H1 (cell line): ENCODE data around the gene YWHAG. TPM values are rescaled to one million over a fixed set of nuclear protein-coding genes. Genes with fewer than 3 reads are reported as not detected.

ENCODE experiments used
- CTCF ChIA-PET: fragments of 300-600 bp; sonication (Branson Sonifier 250); formaldehyde crosslinking; loops from one replicate; lab custom pipeline; 2021; ENCODE audit not compliant: partially characterized antibody; lab: Charles Lee
- POLR2A ChIA-PET: fragments of 300-600 bp; sonication (Branson Sonifier 250); formaldehyde crosslinking; loops from one replicate; lab custom pipeline; 2021; ENCODE audit warnings: inconsistent platforms; ENCODE audit not compliant: partially characterized antibody; lab: Charles Lee
- DNase-seq, 2 experiments: peaks; one replicate each; pipeline versions ENCODE4 v3.0.0 to v3.0.0-alpha.2; 2010 to 2022; ENCODE audit warnings: low spot score in 2 of 2, low read depth in 1 of 2, mixed read lengths in 1 of 2
- FAIRE-seq: peaks from 2 replicates; lab custom pipeline; 2011; peaks lifted over from hg19 to GRCh38; lab: Jason Lieb, UNC
- H2AFZ ChIP-seq: 2 replicates; pipeline ENCODE4 v1.8.1; 2012; ENCODE audit warnings: low read length, inconsistent platforms
- H2AK5ac ChIP-seq: 2 replicates; pipeline ENCODE4 v1.6.1; 2013; ENCODE audit warnings: low read depth, low read length
- H2BK120ac ChIP-seq: replicated peaks from 2 replicates; pipeline ENCODE3; 2013; ENCODE audit warnings: low read depth, low read length, inconsistent platforms
- H2BK12ac ChIP-seq: 2 replicates; pipeline ENCODE4 v1.6.1; 2013; ENCODE audit warnings: low read depth, low read length
- H2BK15ac ChIP-seq: 2 replicates; pipeline ENCODE4 v1.6.1; 2013; ENCODE audit warnings: low read length
- H2BK20ac ChIP-seq: 2 replicates; pipeline ENCODE4 v1.6.1; 2013; ENCODE audit warnings: low read length
- H2BK5ac ChIP-seq: 2 replicates; pipeline ENCODE4 v1.6.1; 2013; ENCODE audit warnings: low read depth, low read length
- H3K14ac ChIP-seq: 2 replicates; pipeline ENCODE4 v1.6.1; 2013; ENCODE audit warnings: inconsistent platforms; ENCODE audit not compliant: insufficient read length
- H3K18ac ChIP-seq: 2 replicates; pipeline ENCODE4 v1.6.1; 2013; ENCODE audit warnings: low read length; ENCODE audit errors: extremely low read depth
- H3K23ac ChIP-seq: 2 replicates; pipeline ENCODE4 v1.6.1; 2013; ENCODE audit warnings: inconsistent platforms; ENCODE audit not compliant: insufficient read length
- H3K23me2 ChIP-seq: 2 replicates; pipeline ENCODE4 v1.6.1; 2013; ENCODE audit warnings: low read depth, low read length
- H3K27ac ChIP-seq: 2 replicates; pipeline ENCODE4 v1.6.1; 2011; ENCODE audit warnings: low read depth, low read length, inconsistent platforms
- H3K27me3 ChIP-seq, 4 experiments: replicated peaks in 1 of 4; 1 replicate in 1 of 4; 2 replicates in 3 of 4; pipeline versions ENCODE4 v1.6.1 to v1.8.1; 2011 to 2013; ENCODE audit warnings: low read length in 3 of 4, mild to moderate bottlenecking in 3 of 4, inconsistent platforms in 2 of 4, mixed read lengths in 2 of 4, moderate library complexity in 1 of 4; ENCODE audit not compliant: control insufficient read depth in 3 of 4, insufficient read depth in 3 of 4; ENCODE audit errors: extremely low read depth in 1 of 4
- H3K36me3 ChIP-seq, 4 experiments: 2 replicates each; pipeline versions ENCODE4 v1.6.1 to v1.8.1; 2011 to 2013; ENCODE audit warnings: mild to moderate bottlenecking in 4 of 4, low read length in 3 of 4, moderate library complexity in 2 of 4, control low read depth in 1 of 4, inconsistent platforms in 1 of 4; ENCODE audit not compliant: insufficient read depth in 4 of 4, control insufficient read depth in 2 of 4
- H3K4ac ChIP-seq: replicated peaks from 2 replicates; pipeline ENCODE3; 2013; ENCODE audit warnings: low read length, low read depth, mixed read lengths, inconsistent platforms; ENCODE audit not compliant: insufficient read length
- H3K4me1 ChIP-seq, 4 experiments: replicated peaks in 1 of 4; 1 replicate in 1 of 4; 2 replicates in 3 of 4; pipeline versions ENCODE4 v1.6.1 to v1.8.1; 2011 to 2013; ENCODE audit warnings: low read length in 3 of 4, inconsistent platforms in 2 of 4, mixed read lengths in 1 of 4; ENCODE audit not compliant: insufficient read depth in 4 of 4, control insufficient read depth in 3 of 4
- H3K4me2 ChIP-seq, 2 experiments: 2 replicates each; pipeline versions ENCODE4 v1.6.1 to v1.8.1; 2011 to 2013; ENCODE audit warnings: low read depth in 2 of 2, low read length in 2 of 2, control low read depth in 1 of 2, inconsistent platforms in 1 of 2, mild to moderate bottlenecking in 1 of 2; ENCODE audit not compliant: insufficient read depth in 1 of 2
- H3K4me3 ChIP-seq, 4 experiments: fragments of 200-600, 300-600 bp in 1 of 4; sonication (generic), shearing (Covaris generic), sonication (Bioruptor Twin) in 1 of 4; 2 replicates each; pipeline versions ENCODE4 v1.5.1 to v1.8.1; 2011 to 2016; ENCODE audit warnings: low read length in 4 of 4, low read depth in 3 of 4, control low read depth in 2 of 4, inconsistent platforms in 2 of 4, mild to moderate bottlenecking in 2 of 4, mixed read lengths in 1 of 4, moderate library complexity in 1 of 4; ENCODE audit not compliant: insufficient read depth in 2 of 4; ENCODE audit errors: extremely low read depth in 1 of 4
- H3K56ac ChIP-seq: replicated peaks from 2 replicates; pipeline ENCODE3; 2013; ENCODE audit warnings: low read depth, mild to moderate bottlenecking, mixed read lengths, low read length, inconsistent platforms; ENCODE audit not compliant: insufficient read length
- H3K79me1 ChIP-seq: 2 replicates; pipeline ENCODE4 v1.6.1; 2013; ENCODE audit warnings: low read depth, low read length, control low read depth
- H3K79me2 ChIP-seq, 2 experiments: 2 replicates each; pipeline versions ENCODE4 v1.6.1 to v1.8.1; 2012 to 2013; ENCODE audit warnings: low read length in 2 of 2, mild to moderate bottlenecking in 2 of 2, inconsistent platforms in 1 of 2; ENCODE audit not compliant: insufficient read depth in 2 of 2, control insufficient read depth in 1 of 2
- H3K9ac ChIP-seq, 4 experiments: replicated peaks in 1 of 4; 1 replicate in 1 of 4; 2 replicates in 3 of 4; pipeline versions ENCODE4 v1.6.1 to v1.8.1; 2011 to 2013; ENCODE audit warnings: low read depth in 3 of 4, low read length in 3 of 4, control low read depth in 2 of 4, mild to moderate bottlenecking in 2 of 4, moderate library complexity in 2 of 4, inconsistent platforms in 1 of 4; ENCODE audit errors: extremely low read depth in 1 of 4
- H3K9me3 ChIP-seq, 2 experiments: 2 replicates each; pipeline versions ENCODE4 v1.6.1 to v1.8.1; 2012 to 2013; ENCODE audit warnings: mild to moderate bottlenecking in 2 of 2, moderate library complexity in 2 of 2, control low read depth in 1 of 2, inconsistent platforms in 1 of 2, low read depth in 1 of 2, low read length in 1 of 2, mixed read lengths in 1 of 2; ENCODE audit not compliant: insufficient read depth in 2 of 2
- H4K20me1 ChIP-seq, 2 experiments: replicated peaks in 1 of 2; 2 replicates each; pipeline versions ENCODE3 to v1.8.1; 2011 to 2013; ENCODE audit warnings: inconsistent platforms in 2 of 2, low read length in 2 of 2, mild to moderate bottlenecking in 1 of 2; ENCODE audit not compliant: insufficient read depth in 2 of 2, control insufficient read depth in 1 of 2
- H4K5ac ChIP-seq: 2 replicates; pipeline ENCODE4 v1.6.1; 2013; ENCODE audit warnings: low read length, low read depth, mixed read lengths, inconsistent platforms; ENCODE audit not compliant: insufficient read length
- H4K8ac ChIP-seq: 2 replicates; pipeline ENCODE4 v1.8.0; 2013; ENCODE audit warnings: mild to moderate bottlenecking, moderate library complexity, low read length, inconsistent platforms; ENCODE audit not compliant: insufficient read depth; ENCODE audit errors: extremely low read depth
- H4K91ac ChIP-seq: replicated peaks from 2 replicates; pipeline ENCODE3; 2013; ENCODE audit warnings: low read length, mixed read lengths, inconsistent platforms; ENCODE audit not compliant: insufficient read length
- CHD1 ChIP-seq: IDR thresholded peaks from 2 replicates; pipeline ENCODE4 v1.6.1; 2012; ENCODE audit warnings: low read depth, low read length, improper control_type of control experiment
- CTBP2 ChIP-seq: IDR thresholded peaks from 2 replicates; pipeline ENCODE4 v1.7.0; 2011; ENCODE audit warnings: borderline replicate concordance, mild to moderate bottlenecking, moderate library complexity, mixed read lengths, low read length; ENCODE audit not compliant: insufficient read depth, insufficient read length
- GTF2F1 ChIP-seq: IDR thresholded peaks from 2 replicates; pipeline ENCODE4 v1.6.1; 2012; ENCODE audit warnings: low read depth, low read length, improper control_type of control experiment, borderline replicate concordance
- HDAC6 ChIP-seq: IDR thresholded peaks from one replicate; pipeline ENCODE4 v1.7.1; 2012; ENCODE audit warnings: low read depth, mild to moderate bottlenecking, inconsistent platforms, low read length, moderate library complexity
- KDM1A ChIP-seq: fragments of 200-600, 300-600 bp; sonication (generic); IDR thresholded peaks from 2 replicates; pipeline ENCODE4 v1.7.1; 2016; ENCODE audit warnings: mild to moderate bottlenecking, low read length, borderline replicate concordance
- NRF1 ChIP-seq: IDR thresholded peaks from 2 replicates; pipeline ENCODE4 v1.6.1; 2011; ENCODE audit warnings: mild to moderate bottlenecking, low read depth, low read length, improper control_type of control experiment
- POLR2A ChIP-seq, 2 experiments: IDR thresholded peaks; 1 replicate in 1 of 2; 2 replicates in 1 of 2; pipeline ENCODE4 v1.6.1; 2011; ENCODE audit warnings: low read depth in 2 of 2, low read length in 2 of 2, mild to moderate bottlenecking in 2 of 2; ENCODE audit errors: control extremely low read depth in 1 of 2
- RFX5 ChIP-seq: IDR thresholded peaks from 2 replicates; pipeline ENCODE4 v1.6.1; 2011; ENCODE audit warnings: low read depth, low read length, improper control_type of control experiment, borderline replicate concordance
- RXRA ChIP-seq: IDR thresholded peaks from 2 replicates; pipeline ENCODE4 v1.6.1; 2011; ENCODE audit warnings: low read depth, mild to moderate bottlenecking, low read length, moderate library complexity; ENCODE audit not compliant: insufficient read depth
- WGBS, 2 experiments: shearing (Covaris generic) in 1 of 2; methylation state at CpG; one replicate each; pipeline versions ENCODE4 v1.1.6 to v1.1.7; 2013 to 2015; ENCODE audit warnings: low lambda C conversion rate in 2 of 2, mixed read lengths in 2 of 2, inconsistent platforms in 1 of 2, low coverage in 1 of 2, missing lambda C conversion rate in 1 of 2; ENCODE audit not compliant: insufficient replicate concordance in 2 of 2, insufficient coverage in 1 of 2, insufficient read length in 1 of 2; ENCODE audit errors: extremely low coverage in 1 of 2, missing lambda C conversion rate in 1 of 2; 5-methylcytosine and 5-hydroxymethylcytosine counted together
- polyA plus RNA-seq, 7 experiments: library from polyadenylated mRNA; depleted of rRNA in 3 of 7; stranded (reverse) in 5 of 7; unstranded in 2 of 7; fragments of >200 nt in 5 of 7; fragments of 200-250 nt in 2 of 7; gene quantifications; 1 replicate in 5 of 7; 2 replicates in 1 of 7; 4 replicates in 1 of 7; pipeline versions ENCODE4 v1.2.1 to v1.2.3, GENCODE V29; 2011 to 2013; ENCODE audit warnings: missing spikeins in 2 of 7, mixed read lengths in 2 of 7
- total RNA-seq: library from RNA; stranded (reverse); fragmentation: NEBNext Ultra II Directional; extraction: Animal tissue kit (Norgen Biotek cat#: 25700); gene quantifications from 2 replicates; pipeline ENCODE4 v1.2.1, GENCODE V29; 2021
- TF ChIP-seq, protein P1 (sequence below), 3 experiments: IDR thresholded peaks; 1 replicate in 2 of 3; 2 replicates in 1 of 3; pipeline versions ENCODE4 v1.5.1 to v1.6.1; 2011; ENCODE audit warnings: low read length in 3 of 3, mild to moderate bottlenecking in 3 of 3, inconsistent platforms in 2 of 3, low read depth in 1 of 3, moderate library complexity in 1 of 3; ENCODE audit not compliant: insufficient read depth in 1 of 3; ENCODE audit errors: control extremely low read depth in 1 of 3

YWHAG gene
- total and polyA plus RNA-seq, 2 of the 8 experiments (the other 6 are each of a cell fraction or from before 2014, with no cell fraction given): 57.2 to 241 TPM

DNA sequence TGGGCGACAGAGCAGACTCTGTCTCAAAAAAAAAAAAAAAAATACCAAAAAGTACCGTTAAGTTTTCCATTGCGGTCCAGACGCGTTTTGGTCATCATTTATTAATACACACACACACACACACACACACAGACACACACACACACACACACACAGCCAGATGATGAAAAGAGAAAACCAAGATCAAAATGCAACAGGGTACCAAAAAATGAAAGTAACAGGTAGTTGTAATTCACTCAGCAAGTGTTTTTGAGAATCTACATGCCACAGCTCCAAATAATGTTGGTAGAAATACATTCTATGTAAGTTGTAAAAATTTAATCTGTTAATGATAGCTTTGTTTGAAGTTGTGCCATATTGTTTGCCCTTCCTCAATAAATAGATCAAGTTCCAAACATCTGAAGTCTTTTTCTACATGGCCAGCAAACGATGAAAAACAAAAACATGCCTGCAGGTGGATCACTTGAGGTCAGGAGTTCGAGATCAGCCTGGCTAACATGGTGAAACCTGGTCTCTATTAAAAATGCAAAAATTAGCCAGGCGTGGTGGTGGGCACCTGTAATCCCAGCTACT is 9.4 kb downstream of the YWHAG start:
- POLR2A ChIA-PET: interaction anchor here (0.7 to 14.3 kb wide), 7 partner anchors 8 to 30 kb away, joined by 3 to 249 read pairs (median 4); partner anchors contain the start of gene YWHAG
- H2AFZ ChIP-seq: no peak overlapping the region
- no peak overlapping the region for H3K4ac ChIP-seq
- H2BK15ac ChIP-seq: no peak overlapping the region
- H3K9ac ChIP-seq: no peak overlapping the region
- H2BK12ac ChIP-seq: no peak overlapping the region
- no peaks in the 10 kb centered on the region; a peak in 1 of 7 replicates for H3K4me1 ChIP-seq
- peaks cover 59 to 99% of the 10 kb centered on the region in 2 experiments for H3K79me2 ChIP-seq
- H3K9me3 ChIP-seq: no peaks in the 10 kb centered on the region
- no peak overlapping the region for H3K27ac ChIP-seq
- H3K4me3 ChIP-seq: no peak overlapping the region
- WGBS, 2 experiments: 91% methylated on average over 8 of the region's 8 CpGs; no CpG with 5 or more reads in 1 of the 2 experiments
- no peak overlapping the region for H2BK5ac ChIP-seq
- H3K23me2 ChIP-seq: no peaks in the 10 kb centered on the region
- no peak overlapping the region for H3K56ac ChIP-seq
- no peak overlapping the region for H2BK20ac ChIP-seq
- CTCF ChIA-PET: interaction anchor here (0.7 to 1.6 kb wide), 3 partner anchors 12 to 149 kb away, joined by 3 to 10 read pairs (median 4); no protein-coding TSS in a partner anchor
- H3K4me2 ChIP-seq: no peak overlapping the region
- no peak overlapping the region for H2AK5ac ChIP-seq
- H2BK120ac ChIP-seq: no peak overlapping the region
- H3K27me3 ChIP-seq: no peaks in the 10 kb centered on the region
- peaks cover 10% of the 10 kb centered on the region for H3K79me1 ChIP-seq
- TF ChIP-seq NRF1 (no peak), HDAC6 (no peak), KDM1A (no peak), CHD1 (no peak), CTBP2 (no peak), RXRA (no peak), RFX5 (no peak), GTF2F1 (no peak), POLR2A (IDR thresholded peaks at IDR 0.05; ENCODE audit: control extremely low read depth in 1 of 2, low read depth in 2 of 2, low read length in 2 of 2) (no peak)
- TF ChIP-seq, protein P1, sequence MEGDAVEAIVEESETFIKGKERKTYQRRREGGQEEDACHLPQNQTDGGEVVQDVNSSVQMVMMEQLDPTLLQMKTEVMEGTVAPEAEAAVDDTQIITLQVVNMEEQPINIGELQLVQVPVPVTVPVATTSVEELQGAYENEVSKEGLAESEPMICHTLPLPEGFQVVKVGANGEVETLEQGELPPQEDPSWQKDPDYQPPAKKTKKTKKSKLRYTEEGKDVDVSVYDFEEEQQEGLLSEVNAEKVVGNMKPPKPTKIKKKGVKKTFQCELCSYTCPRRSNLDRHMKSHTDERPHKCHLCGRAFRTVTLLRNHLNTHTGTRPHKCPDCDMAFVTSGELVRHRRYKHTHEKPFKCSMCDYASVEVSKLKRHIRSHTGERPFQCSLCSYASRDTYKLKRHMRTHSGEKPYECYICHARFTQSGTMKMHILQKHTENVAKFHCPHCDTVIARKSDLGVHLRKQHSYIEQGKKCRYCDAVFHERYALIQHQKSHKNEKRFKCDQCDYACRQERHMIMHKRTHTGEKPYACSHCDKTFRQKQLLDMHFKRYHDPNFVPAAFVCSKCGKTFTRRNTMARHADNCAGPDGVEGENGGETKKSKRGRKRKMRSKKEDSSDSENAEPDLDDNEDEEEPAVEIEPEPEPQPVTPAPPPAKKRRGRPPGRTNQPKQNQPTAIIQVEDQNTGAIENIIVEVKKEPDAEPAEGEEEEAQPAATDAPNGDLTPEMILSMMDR (IDR thresholded peaks at IDR 0.05; ENCODE audit: control extremely low read depth in 1 of 3, insufficient read depth in 1 of 3, low read depth in 1 of 3, low read length in 3 of 3): no peak
- no peak overlapping the region for H4K5ac ChIP-seq
- no peak overlapping the region for H3K14ac ChIP-seq
- no peak overlapping the region for H3K23ac ChIP-seq
- H4K20me1 ChIP-seq: peaks cover 38 to 44% of the 10 kb centered on the region in 2 experiments
- H3K18ac ChIP-seq: no peak overlapping the region
- DNase-seq (no peak), FAIRE-seq (no peak)
- no peak overlapping the region for H4K8ac ChIP-seq
- H4K91ac ChIP-seq: no peak overlapping the region
- peaks cover 18 to 57% (median 47%) of the 10 kb centered on the region in 4 experiments for H3K36me3 ChIP-seq
